CD14-positive monocyte (primary cell): ENCODE results near the gene ARHGEF19. TPM values are rescaled to one million over a fixed set of nuclear protein-coding genes. Genes with fewer than 3 reads are reported as not detected.

Experiments
- DNase-seq, 3 donors: peaks; one replicate each; pipeline ENCODE4 v3.0.0-alpha.2; 2011 to 2022
- H2AFZ ChIP-seq: 2 replicates; pipeline ENCODE4 v1.6.0; 2012; ENCODE audit warnings: mild to moderate bottlenecking, low read depth, low read length, inconsistent platforms; ENCODE audit not compliant: insufficient read depth, poor library complexity, severe bottlenecking
- H3K27ac ChIP-seq, 2 donors: 1 replicate in 1 of 2; 2 replicates in 1 of 2; pipeline ENCODE4 v1.5.1; 2012 to 2013; ENCODE audit warnings: low read length in 2 of 2, control low read depth in 1 of 2, inconsistent platforms in 1 of 2, low read depth in 1 of 2, mild to moderate bottlenecking in 1 of 2
- H3K27me3 ChIP-seq, 2 donors: one replicate each; pipeline versions ENCODE4 v1.6.0 to v1.6.1; 2011 to 2013; ENCODE audit warnings: low read length in 2 of 2; ENCODE audit not compliant: control insufficient read depth in 2 of 2, insufficient read depth in 2 of 2
- H3K36me3 ChIP-seq, 2 donors: replicated peaks in 1 of 2; 1 replicate in 1 of 2; 2 replicates in 1 of 2; pipeline versions ENCODE4 v1.5.1 to v1.6.1; 2012 to 2013; ENCODE audit warnings: low read length in 2 of 2, control low read depth in 1 of 2, inconsistent platforms in 1 of 2, mild to moderate bottlenecking in 1 of 2; ENCODE audit not compliant: insufficient read depth in 2 of 2, control insufficient read depth in 1 of 2
- H3K4me1 ChIP-seq, 2 donors: 1 replicate in 1 of 2; 2 replicates in 1 of 2; pipeline versions ENCODE4 v1.5.1 to v1.6.1; 2012 to 2013; ENCODE audit warnings: low read length in 2 of 2, control low read depth in 1 of 2, inconsistent platforms in 1 of 2, mild to moderate bottlenecking in 1 of 2, moderate library complexity in 1 of 2; ENCODE audit not compliant: insufficient read depth in 2 of 2, control insufficient read depth in 1 of 2
- H3K4me2 ChIP-seq: replicated peaks from 2 replicates; pipeline ENCODE3; 2012; ENCODE audit warnings: low read length, moderate library complexity, mild to moderate bottlenecking; ENCODE audit not compliant: poor library complexity, severe bottlenecking; ENCODE audit errors: extremely low read depth
- H3K4me3 ChIP-seq, 3 experiments: fragments of 200-600 bp in 1 of 3; sonication (generic) in 1 of 3; replicated peaks in 1 of 3; 1 replicate in 2 of 3; 2 replicates in 1 of 3; pipeline ENCODE4 v1.5.1; 2011 to 2013; ENCODE audit warnings: low read length in 3 of 3, mild to moderate bottlenecking in 3 of 3, control low read depth in 2 of 3, low read depth in 2 of 3, inconsistent platforms in 1 of 3, moderate library complexity in 1 of 3
- H3K79me2 ChIP-seq: 2 replicates; pipeline ENCODE4 v1.6.0; 2012; ENCODE audit warnings: mild to moderate bottlenecking, control low read depth, inconsistent platforms, low read length, moderate library complexity; ENCODE audit not compliant: insufficient read depth
- H3K9ac ChIP-seq: 2 replicates; pipeline ENCODE4 v1.6.0; 2017; ENCODE audit warnings: low read length, mild to moderate bottlenecking; ENCODE audit not compliant: insufficient read depth, poor library complexity, severe bottlenecking
- H3K9me3 ChIP-seq, 2 donors: replicated peaks in 1 of 2; 1 replicate in 1 of 2; 2 replicates in 1 of 2; pipeline versions ENCODE4 v1.5.1 to v1.6.1; 2012 to 2013; ENCODE audit warnings: low read length in 2 of 2, control low read depth in 1 of 2; ENCODE audit not compliant: control insufficient read depth in 1 of 2, insufficient read depth in 1 of 2
- H4K20me1 ChIP-seq: 2 replicates; pipeline ENCODE4 v1.6.0; 2012; ENCODE audit warnings: mild to moderate bottlenecking, low read length, control low read depth, moderate library complexity; ENCODE audit not compliant: insufficient read depth
- H3K27ac Mint-ChIP-seq, 7 donors: one replicate each; pipeline ENCODE4 v1.8.0; 2020; ENCODE audit warnings: mild to moderate bottlenecking in 7 of 7, mixed read lengths in 7 of 7, moderate library complexity in 6 of 7, inconsistent platforms in 2 of 7
- H3K27me3 Mint-ChIP-seq, 3 donors: one replicate each; pipeline ENCODE4 v1.8.0; 2021 to 2022; ENCODE audit warnings: low read depth in 3 of 3, mild to moderate bottlenecking in 3 of 3, mixed read lengths in 3 of 3, moderate library complexity in 3 of 3, inconsistent platforms in 1 of 3
- H3K36me3 Mint-ChIP-seq, 2 donors: one replicate each; pipeline ENCODE4 v1.8.0; 2020; ENCODE audit warnings: mixed read lengths in 2 of 2, inconsistent platforms in 1 of 2, mild to moderate bottlenecking in 1 of 2
- H3K4me1 Mint-ChIP-seq: one replicate; pipeline ENCODE4 v1.8.0; 2020; ENCODE audit warnings: mild to moderate bottlenecking, mixed read lengths
- H3K4me3 Mint-ChIP-seq, 2 donors: one replicate each; pipeline ENCODE4 v1.8.0; 2020; ENCODE audit warnings: mild to moderate bottlenecking in 2 of 2, mixed read lengths in 2 of 2, moderate library complexity in 1 of 2
- H3K9me3 Mint-ChIP-seq, 7 donors: one replicate each; pipeline ENCODE4 v1.8.0; 2020 to 2022; ENCODE audit warnings: mixed read lengths in 7 of 7, mild to moderate bottlenecking in 6 of 7, moderate library complexity in 6 of 7, inconsistent platforms in 2 of 7
- CTCF ChIP-seq: fragments of 200-600 bp; IDR thresholded peaks from one replicate; pipeline ENCODE4 v1.8.0; 2022; ENCODE audit warnings: antibody characterized with exemption, mild to moderate bottlenecking
- WGBS: methylation state at CpG from one replicate; pipeline ENCODE4 v1.1.5; 2013; ENCODE audit warnings: missing lambda C conversion rate; ENCODE audit not compliant: insufficient coverage; 5-methylcytosine and 5-hydroxymethylcytosine counted together
- intact Hi-C, 2 donors: fragments of 100-400 bp; cut with micrococcal nuclease; formaldehyde crosslinking; loops; one replicate each; pipeline versions ENCODE4 v1.15.0 to v1.15.1; 2023
- polyA plus RNA-seq, 3 donors: library from polyadenylated mRNA; depleted of rRNA in 1 of 3; unstranded in 2 of 3; stranded (reverse) in 1 of 3; fragments of 300-500 nt in 2 of 3; fragments of >200 nt in 1 of 3; fragmentation: Illumina TruSeq in 2 of 3; gene quantifications; 1 replicate in 2 of 3; 2 replicates in 1 of 3; pipeline ENCODE4 v1.2.3, GENCODE V29; 2012 to 2021

Gene ARHGEF19
- polyA plus RNA-seq, 3 donors, result 2.2 to 7.9 (median 2.3) TPM

- no peaks in the 10 kb centered on the region for H3K36me3 ChIP-seq
- H3K4me3 Mint-ChIP-seq, result no peak overlapping the region
- intact Hi-C loops, result no loop called here
Measured at GRCh38 chr1:16209847-16210407, 2.5 kb downstream of the ARHGEF19 start.

DNA sequence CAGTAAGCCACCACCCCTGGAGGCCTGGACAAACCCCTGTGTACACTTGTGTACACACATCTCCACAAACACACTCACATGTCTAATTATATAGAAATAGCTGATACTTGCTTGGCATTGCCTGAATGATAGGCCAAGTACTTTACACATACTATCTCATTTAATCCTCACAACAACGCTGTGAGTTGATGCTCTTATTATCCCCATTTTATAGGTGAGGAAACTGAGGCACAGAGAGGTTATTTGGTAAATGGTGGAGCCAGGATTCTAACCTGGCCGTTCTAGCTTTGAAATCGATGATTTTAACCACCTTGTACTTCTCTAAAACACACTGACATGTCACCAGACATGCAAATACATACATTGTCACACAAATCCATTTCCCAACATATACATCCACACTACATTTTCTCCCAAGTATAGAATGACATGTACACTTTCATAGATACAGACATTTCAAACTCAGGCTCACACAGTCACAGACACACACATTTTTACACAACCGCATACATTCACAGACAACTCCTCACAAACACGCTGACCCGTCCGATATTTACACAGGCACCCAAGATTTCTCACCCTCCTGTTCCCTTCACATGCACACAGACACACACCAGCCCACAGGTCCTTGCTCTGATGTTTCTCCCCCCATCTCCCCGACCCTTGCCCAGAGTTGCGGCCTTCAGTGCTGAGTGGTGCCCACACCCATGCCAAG, 3.2 kb downstream of the ARHGEF19 start:
- intact Hi-C loops, result no loop called here
- no peaks in the 10 kb centered on the region for H4K20me1 ChIP-seq
- no peaks in the 10 kb centered on the region for H3K79me2 ChIP-seq
- H3K27ac ChIP-seq, result no peak overlapping the region
- Mint-ChIP-seq H3K4me1 (peaks cover 13% of the 10 kb centered on the region), H3K9me3 (no peaks in the 10 kb centered on the region), H3K27me3 (peaks cover 0 to 4% (median 3%) of the 10 kb centered on the region in 3 donors), H3K36me3 (peaks cover 0 to 3% of the 10 kb centered on the region in 2 donors), H3K27ac (no peak overlapping the region), H3K4me3 (no peak overlapping the region)
- no peak overlapping the region for H3K4me3 ChIP-seq
- no peaks in the 10 kb centered on the region for H3K27me3 ChIP-seq
- H3K9ac ChIP-seq, result no peak overlapping the region
- no peak overlapping the region for H3K4me2 ChIP-seq
- H3K9me3 ChIP-seq, result no peaks in the 10 kb centered on the region
- no peak overlapping the region for H2AFZ ChIP-seq
- no peak for TF ChIP-seq CTCF
- no peaks in the 10 kb centered on the region for H3K36me3 ChIP-seq
- WGBS, result 87% methylated on average over 8 of the region's 9 CpGs
- no peak for DNase-seq
- peaks cover 22 to 26% of the 10 kb centered on the region in 2 donors for H3K4me1 ChIP-seq

More at GRCh38 chr1:16209847-16210407, 2.5 kb downstream of the ARHGEF19 start:
- H3K79me2 ChIP-seq, result no peaks in the 10 kb centered on the region
- H2AFZ ChIP-seq, result no peak overlapping the region
- 84% methylated on average over 9 of the region's 11 CpGs for WGBS
- H3K4me2 ChIP-seq, result no peak overlapping the region
- H4K20me1 ChIP-seq, result no peaks in the 10 kb centered on the region
- peaks cover 12% of the 10 kb centered on the region for H3K4me1 Mint-ChIP-seq
- H3K27me3 Mint-ChIP-seq, result peaks cover 0 to 6% (median 2%) of the 10 kb centered on the region in 3 donors
- H3K4me1 ChIP-seq, result peaks cover 22 to 26% of the 10 kb centered on the region in 2 donors
- DNase-seq, result no peak
- H3K27me3 ChIP-seq, result no peaks in the 10 kb centered on the region
- no peak overlapping the region for H3K9ac ChIP-seq
- no peak overlapping the region for H3K4me3 ChIP-seq
- H3K27ac ChIP-seq, result no peak overlapping the region
- no peak overlapping the region for H3K27ac Mint-ChIP-seq
- no peaks in the 10 kb centered on the region for H3K36me3 Mint-ChIP-seq
- no peaks in the 10 kb centered on the region for H3K9me3 Mint-ChIP-seq
- no peak for TF ChIP-seq CTCF
- no peaks in the 10 kb centered on the region for H3K9me3 ChIP-seq
